Measurements from ENCODE around the gene HNRNPH1. TPM values are rescaled to one million over a fixed set of nuclear protein-coding genes. Genes with fewer than 3 reads are reported as not detected.

HNRNPH1 gene
- total RNA-seq, 4 donors from 2014 or later = 358 to 910 (median 594) TPM

DNA sequence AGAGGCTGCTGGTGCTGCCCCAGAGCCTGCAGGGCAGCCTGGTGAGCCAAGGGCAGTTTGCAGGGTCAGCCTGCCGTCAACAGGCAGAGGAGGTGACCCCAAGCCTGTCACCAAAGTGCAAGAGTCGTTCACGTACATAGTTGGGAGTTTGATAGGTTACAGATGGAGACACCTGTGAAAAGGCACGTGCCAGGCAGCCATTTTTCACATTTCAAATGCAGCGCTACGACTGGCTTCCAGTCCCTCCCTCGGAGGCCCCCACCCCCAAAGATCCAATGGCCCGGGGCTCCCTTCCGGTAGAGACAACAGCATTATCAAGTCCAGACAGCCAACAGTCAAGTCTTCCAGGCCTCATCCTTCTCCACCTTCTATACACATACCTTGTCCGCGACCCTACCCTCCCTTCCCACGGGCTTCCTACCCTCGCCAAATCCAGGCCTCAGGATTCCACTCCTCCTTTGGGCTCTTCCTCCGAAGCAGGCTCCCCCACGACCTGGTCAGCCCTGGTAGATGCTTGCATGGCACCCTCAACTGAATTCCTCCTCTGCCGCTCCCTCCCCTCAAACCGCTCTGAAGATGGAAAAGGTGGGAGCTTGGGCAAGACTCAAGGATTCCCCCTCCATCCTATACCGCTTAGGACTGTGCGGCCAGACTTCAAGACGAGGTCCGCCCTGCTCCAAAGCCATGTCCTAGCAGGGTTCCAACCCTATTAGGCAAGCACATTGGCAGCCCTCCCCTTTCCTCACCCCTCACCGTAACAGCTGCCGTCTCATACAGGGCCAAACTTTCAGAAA lies 13.2 kb downstream of the HNRNPH1 start:
- no peaks in the 10 kb centered on the region for H3K27me3 ChIP-seq
- H3K4me3 ChIP-seq = no peak overlapping the region
- peaks cover 5 to 34% (median 13%) of the 10 kb centered on the region in 4 donors for H3K4me1 ChIP-seq
- H3K9me3 ChIP-seq = no peaks in the 10 kb centered on the region
- intact Hi-C loops (cut with DNase I; ENCODE audit: low total_unique reads) (no loop called here), in situ Hi-C loops (cut with MboI; ENCODE audit: low pct_ligation_motif_present in 1 of 4, low pct_unique_long_range_greater_than_20kb in 1 of 4, low sequenced_read_pairs in 3 of 4) (no loop called here)
- WGBS, 2 donors (ENCODE audit: low coverage in 1 of 2) = 50 to 71% methylated on average over 1 to 23 of the region's 23 CpGs
- TF ChIP-seq EP300 (IDR thresholded peaks at IDR 0.05; ENCODE audit: low read depth) (no peak), POLR2AphosphoS5 (IDR thresholded peaks at IDR 0.05) (peak in 2 of 3 donors; percentile 21 to 26)
- peaks cover 0 to 47% (median 20%) of the 10 kb centered on the region in 4 donors for H3K36me3 ChIP-seq
- H3K27ac ChIP-seq = peak overlapping the region in 3 of 4 donors; percentile 3 to 52 (median 29)
- DNase-seq = no peak

DNA sequence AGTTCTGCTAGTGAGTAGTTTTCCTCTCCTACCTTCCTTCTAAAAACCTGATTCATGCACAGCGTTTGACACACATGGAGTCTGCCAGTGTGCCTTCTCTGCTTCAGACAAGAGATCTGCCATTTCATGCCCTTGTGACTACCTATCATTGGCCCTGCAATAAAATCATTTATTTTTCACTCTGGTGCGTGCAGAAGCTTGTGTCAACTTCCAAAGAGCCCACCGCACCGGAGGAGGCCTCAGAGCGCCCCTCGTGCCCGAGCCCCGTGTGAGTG lies 13.7 kb downstream of the HNRNPH1 start:
- no peak for TF ChIP-seq POLR2A (IDR thresholded peaks at IDR 0.05)
- no peak for TF ChIP-seq CTCF (IDR thresholded peaks at IDR 0.05)
- no peak for TF ChIP-seq POLR2AphosphoS5 (IDR thresholded peaks at IDR 0.05)
- no peak for TF ChIP-seq EP300 (IDR thresholded peaks at IDR 0.05; ENCODE audit: low read depth)
- Histone ChIP-seq H3K4me1 (peaks cover 5 to 28% (median 13%) of the 10 kb centered on the region in 4 donors), H3K4me3 (no peak overlapping the region), H3K27ac (peak overlapping the region in 2 of 4 donors; percentile 29 to 52), H3K9me3 (no peaks in the 10 kb centered on the region), H3K27me3 (no peaks in the 10 kb centered on the region), H3K36me3 (peaks cover 0 to 41% (median 18%) of the 10 kb centered on the region in 4 donors)
- no peak for DNase-seq
- in situ Hi-C loops (cut with MboI; ENCODE audit: low pct_ligation_motif_present in 1 of 4, low pct_unique_long_range_greater_than_20kb in 1 of 4, low sequenced_read_pairs in 3 of 4) (no loop called here), intact Hi-C loops (cut with DNase I; ENCODE audit: low total_unique reads) (no loop called here)
- WGBS, 2 donors (ENCODE audit: low coverage in 1 of 2) = 69% methylated on average over 4 to 8 of the region's 8 CpGs

GRCh38 chr5:179608131-179608581 lies 15.3 kb downstream of the HNRNPH1 start:
- 57% methylated on average over 5 of the region's 5 CpGs; no CpG with 5 or more reads in 1 of the 2 donors for WGBS, 2 donors (ENCODE audit: low coverage in 1 of 2)
- Histone ChIP-seq H3K9me3 (no peaks in the 10 kb centered on the region), H3K4me3 (no peak overlapping the region), H3K4me1 (peaks cover 5 to 27% (median 13%) of the 10 kb centered on the region in 4 donors), H3K36me3 (peaks cover 0 to 26% (median 10%) of the 10 kb centered on the region in 4 donors), H3K27me3 (no peaks in the 10 kb centered on the region), H3K27ac (peak overlapping the region in 2 of 4 donors; percentile 13 to 29)
- in situ Hi-C loops (cut with MboI; ENCODE audit: low pct_ligation_motif_present in 1 of 4, low pct_unique_long_range_greater_than_20kb in 1 of 4, low sequenced_read_pairs in 3 of 4) = no loop called here
- DNase-seq = no peak
- intact Hi-C loops (cut with DNase I; ENCODE audit: low total_unique reads) = no loop called here
- no peak for TF ChIP-seq POLR2A (IDR thresholded peaks at IDR 0.05)
- TF ChIP-seq CTCF (IDR thresholded peaks at IDR 0.05) = no peak
- TF ChIP-seq POLR2AphosphoS5 (IDR thresholded peaks at IDR 0.05) = peak in 1 of 3 donors; percentile 25

DNA sequence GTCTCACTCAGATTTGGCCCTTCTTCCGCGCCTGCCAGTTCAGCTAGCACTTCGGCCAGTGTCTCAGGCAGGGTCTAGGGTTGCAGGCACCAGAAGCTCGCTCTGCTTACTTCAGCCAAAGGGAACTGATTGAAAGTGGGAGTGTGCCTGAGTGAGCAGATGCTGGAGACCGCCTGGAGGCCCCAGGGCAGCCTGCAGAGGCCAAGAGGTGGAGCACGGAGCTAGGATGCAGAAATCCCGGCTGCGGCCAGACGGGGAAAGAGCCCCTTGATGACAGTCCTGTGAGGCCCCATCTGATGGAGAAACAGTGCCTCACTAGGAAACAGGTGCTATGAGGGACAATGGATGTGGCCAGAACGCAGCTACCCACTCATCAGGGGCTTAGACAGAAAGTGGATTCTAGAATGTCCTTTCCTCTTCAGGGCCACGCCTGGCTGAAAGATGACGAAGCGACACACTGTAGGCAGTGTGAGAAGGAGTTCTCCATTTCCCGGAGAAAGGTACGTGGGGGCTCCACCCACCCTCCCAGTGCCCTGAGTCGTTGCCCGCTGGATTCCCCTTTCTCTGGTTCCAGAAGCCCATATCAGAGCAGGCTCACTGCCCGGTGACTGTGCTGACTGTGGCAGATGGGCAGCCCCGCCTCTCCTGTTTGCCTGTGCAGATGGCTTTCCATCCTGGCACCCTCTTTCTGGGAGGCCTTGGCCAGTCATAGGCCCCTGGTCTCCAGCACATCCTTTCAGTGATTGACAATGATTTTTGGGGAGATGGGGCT lies 16.1 kb downstream of the HNRNPH1 start:
- intact Hi-C loops (cut with DNase I; ENCODE audit: low total_unique reads) = no loop called here
- TF ChIP-seq POLR2A (IDR thresholded peaks at IDR 0.05) = no peak
- TF ChIP-seq POLR2AphosphoS5 (IDR thresholded peaks at IDR 0.05) = no peak
- TF ChIP-seq CTCF (IDR thresholded peaks at IDR 0.05) = no peak
- TF ChIP-seq EP300 (IDR thresholded peaks at IDR 0.05; ENCODE audit: low read depth) = no peak
- H3K9me3 ChIP-seq = no peaks in the 10 kb centered on the region
- H3K27me3 ChIP-seq = no peaks in the 10 kb centered on the region
- H3K36me3 ChIP-seq = peaks cover 0 to 25% (median 6%) of the 10 kb centered on the region in 4 donors
- H3K4me3 ChIP-seq = no peak overlapping the region
- DNase-seq = no peak
- in situ Hi-C loops (cut with MboI; ENCODE audit: low pct_ligation_motif_present in 1 of 4, low pct_unique_long_range_greater_than_20kb in 1 of 4, low sequenced_read_pairs in 3 of 4) = no loop called here
- WGBS, 2 donors (ENCODE audit: low coverage in 1 of 2) = 86% methylated on average over 19 of the region's 19 CpGs; no CpG with 5 or more reads in 1 of the 2 donors
- H3K4me1 ChIP-seq = peaks cover 5 to 27% (median 13%) of the 10 kb centered on the region in 4 donors
- peak overlapping the region; percentile 6 to 26 (median 13) for H3K27ac ChIP-seq
